GM13977 (cell line): ENCODE data around the gene GOLGA6D.
"Not testable (repeated sequence)": the region's sequence is repeated elsewhere in the genome, so short reads cannot be mapped to it uniquely, and the experiment has no call there.

Source experiments
- DNase-seq: peaks from one replicate; pipeline ENCODE4 v3.0.0; 2012; ENCODE audit warnings: low spot score
- CTCF ChIP-seq: IDR thresholded peaks from 2 replicates; pipeline ENCODE4 v1.5.1; 2012; ENCODE audit warnings: mild to moderate bottlenecking, control low read depth; ENCODE audit not compliant: insufficient read depth; ENCODE audit errors: extremely low read depth, missing control alignments
- in situ Hi-C: fragments of 300-500 bp; cut with MboI; formaldehyde crosslinking; loops from one replicate; pipeline ENCODE4 v1.12.0; 2022; ENCODE audit warnings: low sequenced_read_pairs, low pct_unique_long_range_greater_than_20kb, mixed read lengths, inconsistent platforms; ENCODE audit not compliant: unreplicated experiment

GOLGA6D gene

GRCh38 chr15:75293660-75294059 is 11.0 kb downstream of the GOLGA6D start:
- in situ Hi-C loops, DNase-seq: not testable (repeated sequence)

- in situ Hi-C loops: not testable (repeated sequence)
These were observed 16.1 kb downstream of the GOLGA6D start for GRCh38 chr15:75298541-75299310.

GRCh38 chr15:75299311-75299688 is 16.7 kb downstream of the GOLGA6D start:
- in situ Hi-C loops, DNase-seq: not testable (repeated sequence)
- TF ChIP-seq CTCF: peak; percentile 48

More at GRCh38 chr15:75298541-75299310, 16.1 kb downstream of the GOLGA6D start:
- DNase-seq: not testable (repeated sequence)

- in situ Hi-C loops: loop anchor here (25.0 kb wide), 1 partner anchor 138 kb away; no protein-coding TSS in a partner anchor
- not testable (repeated sequence) for DNase-seq
These were observed 17.4 kb downstream of the GOLGA6D start for GRCh38 chr15:75300026-75300425.

GRCh38 chr15:75302318-75302717 is 19.7 kb downstream of the GOLGA6D start:
- in situ Hi-C loops: loop anchor here (25.0 kb wide), 1 partner anchor 140 kb away; no protein-coding TSS in a partner anchor
- no peak for TF ChIP-seq CTCF
- no peak for DNase-seq

- DNase-seq: not testable (repeated sequence)
- in situ Hi-C loops: loop anchor here (25.0 kb wide), 1 partner anchor 140 kb away; no protein-coding TSS in a partner anchor
These were observed 20.1 kb downstream of the GOLGA6D start for GRCh38 chr15:75302753-75303152.

GRCh38 chr15:75306188-75306587 is 23.6 kb downstream of the GOLGA6D start:
- in situ Hi-C loops: loop anchor here (25.0 kb wide), 1 partner anchor 144 kb away; no protein-coding TSS in a partner anchor
- DNase-seq: no peak
- TF ChIP-seq CTCF: no peak

- peak; percentile 43 for TF ChIP-seq CTCF
- DNase-seq: peak; percentile 38
- in situ Hi-C loops: loop anchor here (25.0 kb wide), 1 partner anchor 146 kb away; no protein-coding TSS in a partner anchor
These were observed 25.2 kb downstream of the GOLGA6D start for GRCh38 chr15:75307778-75308390.

GRCh38 chr15:75309711-75310110 is 27.1 kb downstream of the GOLGA6D start:
- no peak for DNase-seq
- TF ChIP-seq CTCF: no peak
- in situ Hi-C loops: loop anchor here (25.0 kb wide), 1 partner anchor 147 kb away; no protein-coding TSS in a partner anchor

- in situ Hi-C loops: loop anchor here (25.0 kb wide), 1 partner anchor 150 kb away; no protein-coding TSS in a partner anchor
- DNase-seq: not testable (repeated sequence)
These were observed 29.9 kb downstream of the GOLGA6D start for GRCh38 chr15:75312548-75312947.
